ENCODE measurements around the gene ATAD2B. TPM values are rescaled to one million over a fixed set of nuclear protein-coding genes. Genes with fewer than 3 reads are reported as not detected.
A peak's percentile ranks its signal among the peaks of the same experiment; 100 is the strongest.

ATAD2B gene
- total RNA-seq, 4 donors from 2014 or later: 17.1 to 45.4 (median 22.9) TPM

GRCh38 chr2:23801396-23801795, 125.5 kb downstream of the ATAD2B start:
- DNase-seq (ENCODE audit: low spot score) (no peak), ATAC-seq (ENCODE audit: low FRiP score) (peak; percentile 67)
- TF ChIP-seq CTCF (IDR thresholded peaks at IDR 0.05): no peak

- no peak for ATAC-seq (ENCODE audit: low FRiP score)
- no peak for TF ChIP-seq CTCF (IDR thresholded peaks at IDR 0.05)
- no peak for DNase-seq (ENCODE audit: low spot score)
Observed at GRCh38 chr2:23794234-23794633, 132.7 kb downstream of the ATAD2B start.

- DNase-seq (ENCODE audit: low spot score): no peak
- no peak for TF ChIP-seq CTCF (IDR thresholded peaks at IDR 0.05)
- ATAC-seq (ENCODE audit: low FRiP score): no peak
Observed at GRCh38 chr2:23793476-23793875, 133.4 kb downstream of the ATAD2B start.

GRCh38 chr2:23791030-23791429, 135.9 kb downstream of the ATAD2B start:
- DNase-seq (ENCODE audit: low spot score): no peak
- no peak for TF ChIP-seq CTCF (IDR thresholded peaks at IDR 0.05)
- ATAC-seq (ENCODE audit: low FRiP score): no peak

GRCh38 chr2:23789012-23789411, 137.9 kb downstream of the ATAD2B start:
- TF ChIP-seq CTCF (IDR thresholded peaks at IDR 0.05): no peak
- DNase-seq (ENCODE audit: low spot score) (no peak), ATAC-seq (ENCODE audit: low FRiP score) (no peak)

GRCh38 chr2:23788100-23788499, 138.8 kb downstream of the ATAD2B start:
- ATAC-seq (ENCODE audit: low FRiP score) (no peak), DNase-seq (ENCODE audit: low spot score) (no peak)
- no peak for TF ChIP-seq CTCF (IDR thresholded peaks at IDR 0.05)

- ATAC-seq (ENCODE audit: low FRiP score): no peak
- TF ChIP-seq CTCF (IDR thresholded peaks at IDR 0.05): no peak
- DNase-seq (ENCODE audit: low spot score): no peak
Observed at GRCh38 chr2:23784971-23785370, 142.0 kb downstream of the ATAD2B start.

Measured in omental fat pad (tissue), 4 donors.